NCI-H446 (cell line): ENCODE data around the gene CEL.
"Not testable (repeated sequence)": the region's sequence is repeated elsewhere in the genome, so short reads cannot be mapped to it uniquely, and the experiment has no call there.

ENCODE experiments used
- DNase-seq, 2 experiments: peaks; one replicate each; lab custom pipeline; 2025; lab: John Stamatoyannopoulos, UW

The CEL gene

DNA sequence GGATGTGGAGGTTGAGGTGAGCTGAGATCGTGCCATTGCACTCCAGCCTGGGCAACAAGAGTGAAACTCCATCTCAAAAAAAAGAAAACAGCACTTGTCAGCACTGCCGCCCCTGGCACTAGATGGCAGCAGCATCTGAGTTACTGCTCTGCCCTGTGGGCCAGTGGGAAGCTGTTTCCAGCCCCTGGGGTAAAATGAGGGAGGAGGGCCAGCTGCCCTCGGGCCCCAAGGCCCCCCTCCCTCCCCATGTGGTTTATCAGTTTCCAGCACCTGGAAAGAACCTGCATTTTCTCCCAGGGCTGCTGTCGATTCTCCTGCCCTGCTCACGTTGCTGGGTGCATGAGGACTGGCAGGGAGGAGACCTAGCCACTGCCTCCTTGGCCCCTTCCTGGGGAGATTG is 13.2 kb upstream of the CEL start:
- no peak for DNase-seq

GRCh38 chr9:133049043-133049442 is 12.7 kb upstream of the CEL start:
- no peak for DNase-seq

DNA sequence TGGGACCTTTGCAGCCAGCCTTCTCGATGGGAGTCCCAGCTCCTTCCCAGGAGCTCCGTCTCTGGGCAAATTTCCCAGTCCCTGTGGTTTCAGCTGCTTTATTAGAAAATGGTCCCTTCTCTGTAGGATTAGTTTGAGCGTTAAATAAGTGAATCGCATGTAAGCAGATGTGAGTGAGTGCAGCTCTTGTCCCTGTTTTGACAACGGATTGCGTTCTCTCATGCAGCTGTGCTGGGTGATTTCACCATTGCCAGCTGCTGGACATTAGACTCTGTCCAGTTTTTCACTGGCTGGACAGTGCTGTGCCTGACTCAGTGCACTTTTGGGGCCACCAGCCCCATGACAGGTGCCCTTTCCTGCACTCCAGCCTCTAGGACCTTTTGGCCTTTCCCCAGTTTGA is 11.6 kb upstream of the CEL start:
- DNase-seq: no peak

GRCh38 chr9:133050781-133051180 is 11.0 kb upstream of the CEL start:
- no peak for DNase-seq

DNA sequence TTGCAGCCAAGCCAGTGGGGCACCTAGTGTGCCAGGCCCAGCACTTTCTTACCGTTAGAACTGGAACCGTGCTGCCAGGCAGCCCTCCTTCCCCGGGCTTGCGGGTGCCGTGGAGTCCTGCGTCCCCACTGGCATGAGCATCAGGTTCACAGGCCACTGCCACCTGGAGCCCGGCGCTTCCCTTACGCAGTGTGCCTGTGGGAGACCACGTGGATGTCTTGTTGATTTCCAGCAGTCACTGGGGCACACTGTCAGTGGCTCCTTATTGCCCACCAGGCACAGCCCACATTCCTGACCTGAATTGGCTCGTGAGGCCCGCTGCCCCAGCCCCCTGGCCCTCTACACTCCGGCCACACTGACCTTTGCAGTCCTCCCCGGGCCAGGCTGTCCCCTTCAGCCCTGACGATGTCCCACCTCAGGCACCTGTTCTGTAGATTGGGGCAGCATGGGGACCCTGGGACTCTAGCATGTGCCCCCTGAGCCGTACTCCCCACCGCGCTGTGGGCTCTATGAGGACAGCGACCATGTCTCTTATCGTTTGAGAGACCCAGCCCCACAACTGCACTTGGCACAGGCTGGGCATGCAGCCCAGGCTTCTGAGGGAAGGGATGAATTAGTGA is 10.4 kb upstream of the CEL start:
- DNase-seq: no peak

DNA sequence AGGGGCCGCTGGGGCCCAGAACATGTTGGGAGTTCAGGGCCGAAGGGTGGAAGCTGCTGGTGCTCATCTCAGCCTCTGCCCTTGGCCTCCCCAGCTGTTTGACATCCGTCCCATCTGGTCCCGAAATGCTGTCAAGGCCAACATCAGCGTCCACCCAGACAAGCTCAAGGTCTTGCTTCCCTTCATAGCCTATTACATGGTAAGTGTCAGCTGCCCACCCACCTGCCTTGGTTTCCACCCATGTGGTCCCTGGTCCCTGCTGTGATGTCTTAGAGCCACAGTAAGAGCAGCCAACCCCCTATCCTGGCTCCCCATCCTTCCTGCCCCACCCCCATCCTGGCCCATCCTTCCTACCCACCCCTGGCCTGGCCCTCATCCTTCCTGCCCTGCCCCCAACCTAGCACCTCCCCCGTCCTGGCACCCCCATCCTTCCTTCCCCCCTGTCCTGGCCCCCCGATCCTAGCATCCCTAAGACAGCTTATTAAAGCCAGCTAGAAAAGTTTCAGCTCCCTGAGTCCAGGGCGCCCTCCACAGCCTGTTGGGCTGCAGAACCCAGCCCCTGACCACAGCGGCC is 9.7 kb upstream of the CEL start:
- DNase-seq: no peak

- DNase-seq: no peak
Measured at GRCh38 chr9:133054194-133054890, 7.4 kb upstream of the CEL start.

- no peak for DNase-seq
Measured at GRCh38 chr9:133054966-133055365, 6.8 kb upstream of the CEL start.

- no peak for DNase-seq
Measured at GRCh38 chr9:133055788-133056420, 5.9 kb upstream of the CEL start.

DNA sequence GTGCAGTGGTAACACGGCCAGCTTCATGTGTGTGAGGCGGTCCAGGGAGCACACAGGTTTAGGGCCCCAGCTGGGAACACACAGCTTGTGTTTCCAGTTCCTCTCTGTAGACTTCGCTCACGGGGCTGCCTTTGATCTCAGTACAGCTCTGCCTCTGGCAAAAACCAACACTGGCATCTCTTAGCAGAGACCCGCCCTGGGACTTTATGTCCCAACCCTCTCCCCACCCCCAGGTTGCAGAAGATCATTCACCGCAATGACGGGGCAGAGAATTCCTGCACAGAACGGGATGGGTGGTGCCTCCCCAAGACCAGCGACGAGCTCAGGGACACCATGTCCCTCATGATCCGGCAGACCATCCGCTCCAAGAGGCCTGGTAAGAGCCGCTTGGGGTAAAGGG is 5.2 kb upstream of the CEL start:
- DNase-seq: no peak

GRCh38 chr9:133057006-133057405 is 4.8 kb upstream of the CEL start:
- DNase-seq: no peak

DNA sequence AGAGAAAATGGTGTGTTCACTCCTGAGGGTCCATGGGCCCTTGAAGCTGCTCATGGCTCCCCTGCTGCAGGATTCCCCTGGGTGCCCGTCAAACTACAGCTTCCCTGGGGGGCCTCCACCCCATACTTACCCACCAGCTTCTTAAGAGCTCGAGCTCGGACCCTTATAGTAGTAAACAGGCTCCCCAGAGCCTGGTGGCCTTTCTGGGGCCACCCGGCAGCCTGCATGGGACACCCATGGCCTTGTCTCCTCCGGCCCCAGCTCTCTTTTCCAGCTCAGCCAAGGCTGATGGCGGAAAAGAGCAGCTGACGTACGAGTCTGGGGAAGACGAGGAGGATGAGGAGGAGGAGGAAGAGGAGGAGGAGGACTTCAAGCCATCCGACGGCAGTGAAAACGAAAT is 4.2 kb upstream of the CEL start:
- DNase-seq: no peak

DNA sequence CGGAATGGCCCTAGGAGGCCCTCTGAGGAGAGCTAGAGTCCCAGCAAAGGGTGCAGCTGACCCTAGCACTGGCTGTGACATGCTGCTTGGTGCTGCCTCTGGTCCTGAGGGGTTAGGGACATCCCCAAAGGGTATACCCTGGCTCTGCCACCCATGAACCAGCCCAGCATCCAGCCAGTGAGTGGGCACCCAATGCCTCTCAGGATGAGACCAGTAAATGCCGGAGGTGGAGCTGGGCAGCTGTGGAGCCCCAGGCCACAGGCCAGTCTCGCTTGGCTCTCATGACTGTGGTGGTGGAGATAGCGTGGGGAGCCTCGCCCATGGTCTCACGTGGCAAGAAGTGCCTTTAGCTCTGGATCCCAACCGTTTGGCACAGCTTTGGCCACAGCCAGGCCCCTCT is 3.7 kb upstream of the CEL start:
- DNase-seq: no peak

DNA sequence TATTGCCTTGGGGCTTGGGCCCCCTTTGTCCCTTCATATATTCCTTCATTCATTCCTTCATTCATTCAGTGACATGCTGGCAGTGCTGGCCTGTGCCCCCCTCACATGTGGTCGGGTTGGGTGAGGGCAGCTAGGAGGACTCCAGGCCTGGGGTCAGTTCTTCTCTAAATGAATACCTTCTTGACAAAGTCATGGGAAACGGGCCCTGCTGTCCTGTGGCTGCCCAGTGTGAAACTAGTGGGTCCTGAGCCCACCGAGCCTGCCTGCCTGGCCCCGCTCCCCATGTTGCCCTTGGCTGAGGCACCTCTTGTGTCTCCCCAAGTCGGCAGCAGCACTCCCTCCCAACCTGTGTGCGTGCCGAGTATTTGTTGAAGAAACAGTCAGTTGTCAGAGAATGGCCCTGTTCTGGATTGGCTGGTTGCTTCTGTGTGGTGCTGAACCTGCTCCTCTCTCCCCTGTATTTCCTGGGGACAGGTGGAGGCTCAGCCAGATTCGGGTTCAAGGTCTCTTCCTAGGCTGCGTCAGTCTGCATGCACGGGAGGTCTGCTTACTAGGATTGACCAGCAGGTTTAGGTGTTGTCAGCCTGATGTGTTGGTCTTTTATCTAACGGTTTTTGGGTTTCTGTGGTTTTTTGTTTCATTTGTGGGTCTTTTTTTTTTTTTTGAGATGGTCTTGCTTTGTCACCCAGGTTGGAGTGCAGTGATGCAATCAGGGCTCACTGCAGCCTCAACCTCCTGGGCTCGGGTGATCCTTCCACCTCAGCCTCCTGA is 3.0 kb upstream of the CEL start:
- DNase-seq: no peak

DNA sequence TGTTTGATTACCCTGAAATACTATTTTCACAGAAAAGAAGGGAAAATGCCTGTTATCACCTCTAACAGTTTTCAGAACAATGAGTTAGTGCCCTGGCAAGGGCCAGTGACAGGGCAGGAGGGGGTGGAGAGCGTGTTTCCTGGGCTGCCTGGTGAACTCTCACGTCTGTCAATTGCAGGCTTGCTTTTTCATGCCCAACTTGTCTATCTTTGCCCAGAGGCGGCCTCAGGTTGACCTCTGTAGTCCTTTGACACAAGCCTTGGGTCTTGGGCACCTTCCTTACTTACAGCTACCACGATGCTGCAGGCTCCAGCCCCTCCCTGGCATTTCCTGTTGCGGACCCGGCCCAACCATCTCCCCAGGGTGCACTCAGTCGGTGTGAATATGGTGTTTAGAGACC is 2.2 kb upstream of the CEL start:
- no peak for DNase-seq

- DNase-seq: no peak
Measured at GRCh38 chr9:133060417-133060841, 1.4 kb upstream of the CEL start.

- not testable (repeated sequence) for DNase-seq
Measured at GRCh38 chr9:133061019-133061763, 590 bp upstream of the CEL start.

GRCh38 chr9:133062569-133062968 is 788 bp downstream of the CEL start:
- DNase-seq: not testable (repeated sequence)

DNA sequence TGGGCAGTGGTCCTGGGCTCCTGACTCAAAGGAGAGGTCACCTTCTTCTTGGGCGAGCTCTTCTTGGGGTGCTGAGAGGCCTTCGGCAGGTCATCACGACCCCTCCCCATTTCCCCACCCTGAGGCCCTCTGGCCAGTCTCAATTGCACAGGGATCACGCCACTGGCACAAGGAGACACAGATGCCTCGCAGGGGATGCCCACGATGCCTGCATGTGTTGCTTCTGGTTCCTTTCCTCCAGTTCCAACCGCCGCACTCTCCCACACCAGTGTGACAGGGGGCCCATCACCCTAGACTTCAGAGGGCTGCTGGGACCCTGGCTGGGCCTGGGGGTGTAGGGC is 1.3 kb downstream of the CEL start:
- no peak for DNase-seq

DNA sequence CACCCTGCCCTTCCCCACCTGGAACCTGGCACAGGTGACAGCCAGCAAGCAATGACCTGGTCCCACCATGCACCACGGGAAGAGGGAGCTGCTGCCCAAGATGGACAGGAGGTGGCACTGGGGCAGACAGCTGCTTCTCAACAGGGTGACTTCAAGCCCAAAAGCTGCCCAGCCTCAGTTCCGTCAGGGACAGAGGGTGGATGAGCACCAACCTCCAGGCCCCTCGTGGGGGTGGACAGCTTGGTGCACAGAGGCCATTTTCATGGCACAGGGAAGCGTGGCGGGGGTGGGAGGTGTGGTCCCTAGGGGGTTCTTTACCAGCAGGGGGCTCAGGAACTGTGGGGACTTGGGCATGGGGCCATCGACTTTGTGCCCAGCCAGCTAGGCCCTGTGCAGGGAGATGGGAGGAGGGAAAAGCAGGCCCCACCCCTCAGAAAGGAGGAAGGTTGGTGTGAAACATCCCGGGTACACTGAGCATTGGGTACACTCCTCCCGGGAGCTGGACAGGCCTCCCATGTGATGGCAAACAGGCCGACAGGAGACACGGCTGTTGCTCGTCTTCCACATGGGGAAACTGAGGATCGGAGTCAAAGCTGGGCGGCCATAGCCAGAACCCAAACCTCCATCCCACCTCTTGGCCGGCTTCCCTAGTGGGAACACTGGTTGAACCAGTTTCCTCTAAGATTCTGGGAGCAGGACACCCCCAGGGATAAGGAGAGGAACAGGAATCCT is 1.9 kb downstream of the CEL start:
- no peak for DNase-seq
